Measurements from ENCODE around the gene LRRTM4. TPM values are rescaled to one million over a fixed set of nuclear protein-coding genes. Genes with fewer than 3 reads are reported as not detected.

The LRRTM4 gene
- total and polyA plus RNA-seq, 10 of the 15 experiments (the other 5 are each of a cell fraction or from before 2014, with no cell fraction given), result 0.01 to 1.0 TPM; not detected in 8

- Histone ChIP-seq H3K9me3 (replicated peaks; ENCODE audit: control insufficient read depth, insufficient read depth, low read length) (no peaks in the 10 kb centered on the region), H3K4me1 (ENCODE audit: control insufficient read depth, insufficient read depth, low read length) (no peaks in the 10 kb centered on the region), H3K9ac (ENCODE audit: control insufficient read depth, insufficient read depth, low read length) (no peak overlapping the region), H2AFZ (ENCODE audit: control insufficient read depth, low read depth, low read length) (no peak overlapping the region), H4K20me1 (ENCODE audit: control insufficient read depth, insufficient read depth) (no peaks in the 10 kb centered on the region), H3K79me2 (ENCODE audit: control insufficient read depth, insufficient read depth, low read length) (no peaks in the 10 kb centered on the region), H3K4me3 (no peak overlapping the region), H3K27me3 (replicated peaks in 1 of 2; ENCODE audit: control insufficient read depth in 2 of 2, insufficient read depth in 2 of 2, low read length in 1 of 2) (no peaks in the 10 kb centered on the region), H3K27ac (ENCODE audit: control insufficient read depth, insufficient read depth) (no peak overlapping the region), H3K4me2 (ENCODE audit: control insufficient read depth, insufficient read depth) (no peak overlapping the region), H3K36me3 (ENCODE audit: control insufficient read depth in 2 of 2, insufficient read depth in 2 of 2, low read length in 1 of 2) (no peaks in the 10 kb centered on the region)
- TF ChIP-seq DPF2 (IDR thresholded peaks at IDR 0.05), result no peak
- TF ChIP-seq TARDBP (IDR thresholded peaks at IDR 0.05; ENCODE audit: borderline replicate concordance), result no peak
- TF ChIP-seq ZBTB40 (IDR thresholded peaks at IDR 0.05; ENCODE audit: borderline replicate concordance), result no peak
- TF ChIP-seq IRF3 (IDR thresholded peaks at IDR 0.05), result no peak
- TF ChIP-seq NFXL1 (IDR thresholded peaks at IDR 0.05; ENCODE audit: borderline replicate concordance), result no peak
- TF ChIP-seq HDAC6 (IDR thresholded peaks at IDR 0.05; ENCODE audit: unreplicated experiment), result no peak
- TF ChIP-seq FOS (IDR thresholded peaks at IDR 0.05; ENCODE audit: borderline replicate concordance, extremely low read depth, insufficient read length), result no peak
- TF ChIP-seq TCF7 (IDR thresholded peaks at IDR 0.05; ENCODE audit: borderline replicate concordance), result no peak
- TF ChIP-seq SUZ12 (IDR thresholded peaks at IDR 0.05; ENCODE audit: unreplicated experiment), result no peak
- no peak for TF ChIP-seq CBFB (IDR thresholded peaks at IDR 0.05; ENCODE audit: low read depth)
- TF ChIP-seq POU2F2 (IDR thresholded peaks at IDR 0.05; ENCODE audit: borderline replicate concordance, low read depth, low read length), result no peak
- no peak for TF ChIP-seq POLR2A (IDR thresholded peaks at IDR 0.05; ENCODE audit: low read depth, low read length)
- TF ChIP-seq MYC (IDR thresholded peaks at IDR 0.05; ENCODE audit: insufficient read depth, insufficient read length, insufficient replicate concordance, low read length, severe bottlenecking), result no peak
- 6% methylated on average over 1 of the region's 1 CpG for WGBS (ENCODE audit: insufficient coverage, insufficient replicate concordance, low lambda C conversion rate, missing lambda C conversion rate)
- ChIA-PET SMC1A (ENCODE audit: uncharacterized antibody, unreplicated experiment) (no interaction called here), POLR2A (no interaction called here), CTCF (no interaction called here), RAD21 (ENCODE audit: unreplicated experiment) (no interaction called here)
- FAIRE-seq (no peak), DNase-seq (ENCODE audit: low read depth, low spot score) (no peak), ATAC-seq (no peak)
- intact Hi-C loops (cut with micrococcal nuclease; ENCODE audit: unreplicated experiment) (no loop called here), in situ Hi-C loops (cut with MboI) (no loop called here)
- BruUV-seq (replicated peaks), result no TSS peak
Measured at GRCh38 chr2:77207331-77207730, 314.8 kb downstream of the LRRTM4 start.

Measured in GM12878 (cell line).